GM21390 (cell line): ENCODE results near the gene PGM3.

Source experiments
- ATAC-seq: cut with Tn5 transposase; IDR thresholded peaks from one replicate; pipeline ENCODE4 v1.9.1; 2021; ENCODE audit not compliant: unreplicated experiment

Gene PGM3

GRCh38 chr6:83183082-83183828 lies 9.8 kb downstream of the PGM3 start:
- no peak for ATAC-seq

GRCh38 chr6:83182114-83182513 lies 11.0 kb downstream of the PGM3 start:
- no peak for ATAC-seq

- ATAC-seq: no peak
Measured at GRCh38 chr6:83180426-83180950, 12.6 kb downstream of the PGM3 start.

GRCh38 chr6:83176246-83176645 lies 16.8 kb downstream of the PGM3 start:
- ATAC-seq: no peak

GRCh38 chr6:83169511-83169910 lies 23.6 kb downstream of the PGM3 start:
- no peak for ATAC-seq

- ATAC-seq: no peak
Measured at GRCh38 chr6:83169106-83169505, 24.0 kb downstream of the PGM3 start.

- no peak for ATAC-seq
Measured at GRCh38 chr6:83168556-83168955, 24.5 kb downstream of the PGM3 start.

GRCh38 chr6:83167726-83168278 lies 25.3 kb downstream of the PGM3 start:
- ATAC-seq: no peak

GRCh38 chr6:83160167-83160566 lies 32.9 kb downstream of the PGM3 start:
- ATAC-seq: no peak

GRCh38 chr6:83155794-83156193 lies 37.3 kb downstream of the PGM3 start:
- no peak for ATAC-seq

GRCh38 chr6:83153883-83154521 lies 39.1 kb downstream of the PGM3 start:
- no peak for ATAC-seq

- ATAC-seq: no peak
Measured at GRCh38 chr6:83152913-83153312, 40.2 kb downstream of the PGM3 start.

- no peak for ATAC-seq
Measured at GRCh38 chr6:83151114-83151513, 42.0 kb downstream of the PGM3 start.

GRCh38 chr6:83138758-83139157 lies 54.3 kb downstream of the PGM3 start:
- ATAC-seq: no peak

GRCh38 chr6:83138118-83138722 lies 54.8 kb downstream of the PGM3 start:
- ATAC-seq: no peak

- ATAC-seq: no peak
Measured at GRCh38 chr6:83132121-83132520, 60.9 kb downstream of the PGM3 start.

- no peak for ATAC-seq
Measured at GRCh38 chr6:83127976-83128375, 65.1 kb downstream of the PGM3 start.

GRCh38 chr6:83127258-83127657 lies 65.8 kb downstream of the PGM3 start:
- ATAC-seq: no peak

- ATAC-seq: no peak
Measured at GRCh38 chr6:83126807-83127206, 66.3 kb downstream of the PGM3 start.

GRCh38 chr6:83126223-83126622 lies 66.8 kb downstream of the PGM3 start:
- ATAC-seq: no peak

GRCh38 chr6:83125425-83125824 lies 67.6 kb downstream of the PGM3 start:
- ATAC-seq: no peak

GRCh38 chr6:83124553-83124952 lies 68.5 kb downstream of the PGM3 start:
- ATAC-seq: no peak
